GM19455 (cell line): ENCODE measurements around the gene PCDH9.

Experiments
- ATAC-seq: cut with Tn5 transposase; IDR thresholded peaks from one replicate; pipeline ENCODE4 v1.9.1; 2021; ENCODE audit not compliant: unreplicated experiment

The PCDH9 gene

DNA sequence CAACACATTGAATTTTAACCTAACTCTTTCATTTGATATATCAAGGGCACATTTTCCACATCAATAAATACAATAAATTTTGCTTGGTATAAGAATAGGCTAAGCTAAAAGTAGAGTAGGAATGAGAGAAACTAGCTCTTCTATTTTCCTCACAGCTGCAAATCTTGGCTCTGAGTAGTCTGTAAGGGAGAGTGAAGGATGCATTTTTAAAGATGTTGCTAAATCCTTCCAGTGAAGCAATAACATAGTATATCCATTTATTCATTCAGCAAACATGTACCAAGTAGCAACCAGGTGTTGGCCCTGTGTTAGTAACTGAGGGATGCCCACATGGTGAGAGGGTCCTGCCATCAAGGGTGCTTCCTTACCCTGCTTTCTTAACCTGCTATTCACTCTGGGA, 799.9 kb downstream of the PCDH9 start:
- no peak for ATAC-seq

DNA sequence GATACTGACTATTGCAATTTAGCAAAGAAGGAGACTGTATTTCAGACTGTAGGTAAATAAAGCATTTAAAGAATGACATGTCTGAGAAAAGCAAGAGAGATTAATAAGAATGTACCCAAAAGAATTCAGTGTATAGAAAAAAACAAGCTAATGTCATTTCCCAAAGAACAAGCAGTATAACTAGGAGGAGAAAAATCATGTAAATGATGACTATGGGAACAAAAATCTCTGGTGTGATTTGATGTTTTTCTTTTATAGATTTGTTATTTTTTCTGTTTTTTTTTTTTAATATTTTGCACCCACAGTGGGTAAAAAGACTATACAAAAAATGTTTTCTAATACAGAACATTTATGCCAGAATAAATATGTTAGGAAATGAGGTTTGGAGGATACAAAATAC, 801.0 kb downstream of the PCDH9 start:
- ATAC-seq, result no peak

DNA sequence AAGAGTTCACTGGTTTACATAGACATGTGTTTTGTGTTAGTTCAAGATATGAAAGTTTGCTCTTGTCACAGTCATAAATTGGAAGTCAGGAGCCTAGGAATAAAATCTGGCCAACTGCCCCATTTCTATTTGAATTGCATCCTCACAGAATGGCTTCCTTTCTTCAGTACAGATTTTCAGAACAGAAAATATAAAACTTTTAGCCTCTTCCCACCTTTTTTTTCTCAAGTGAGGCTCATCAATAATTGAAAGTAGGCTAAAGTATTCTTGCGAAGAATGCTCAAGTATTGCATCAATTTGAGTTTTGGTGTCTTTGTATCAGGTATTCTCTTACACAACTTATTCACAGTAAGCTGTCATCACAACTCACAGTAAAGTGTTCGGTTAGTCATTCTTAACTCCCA, 802.7 kb downstream of the PCDH9 start:
- no peak for ATAC-seq

DNA sequence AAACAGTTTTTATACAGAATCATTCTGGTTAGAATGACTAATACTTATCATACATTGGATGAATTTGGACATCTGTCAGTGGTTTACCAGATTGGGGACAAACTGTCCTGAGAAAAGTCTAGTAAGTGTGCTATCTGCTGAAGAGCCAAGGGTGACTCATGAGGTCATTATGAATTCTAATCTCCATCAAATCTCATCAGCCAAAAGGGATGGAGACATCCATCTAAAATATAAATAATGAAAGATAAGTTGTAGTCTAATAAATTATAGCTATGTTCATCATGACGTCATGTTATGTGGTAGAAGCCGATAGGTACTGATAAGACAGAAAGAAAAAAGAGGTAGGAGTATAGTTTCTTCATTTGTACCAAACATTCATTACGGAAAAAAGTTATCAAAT, 804.4 kb downstream of the PCDH9 start:
- no peak for ATAC-seq

DNA sequence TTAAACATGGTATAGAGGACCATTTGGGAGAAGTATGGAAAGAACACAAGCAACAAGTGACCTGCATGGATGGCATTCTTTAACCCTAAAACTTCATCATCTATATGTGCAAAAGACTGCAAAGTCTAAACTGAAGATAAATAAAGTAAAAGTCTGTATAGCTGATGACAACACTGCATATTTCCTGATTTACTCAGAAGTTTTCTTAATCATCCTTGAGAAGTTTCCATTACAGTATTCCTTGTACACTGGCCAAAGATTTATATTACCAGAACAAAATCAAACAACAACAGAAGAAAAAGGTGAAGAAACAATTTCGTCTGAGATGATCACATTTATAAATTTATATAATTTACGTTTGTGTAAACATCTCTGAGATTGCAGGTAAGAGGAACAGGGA, 805.7 kb downstream of the PCDH9 start:
- no peak for ATAC-seq

DNA sequence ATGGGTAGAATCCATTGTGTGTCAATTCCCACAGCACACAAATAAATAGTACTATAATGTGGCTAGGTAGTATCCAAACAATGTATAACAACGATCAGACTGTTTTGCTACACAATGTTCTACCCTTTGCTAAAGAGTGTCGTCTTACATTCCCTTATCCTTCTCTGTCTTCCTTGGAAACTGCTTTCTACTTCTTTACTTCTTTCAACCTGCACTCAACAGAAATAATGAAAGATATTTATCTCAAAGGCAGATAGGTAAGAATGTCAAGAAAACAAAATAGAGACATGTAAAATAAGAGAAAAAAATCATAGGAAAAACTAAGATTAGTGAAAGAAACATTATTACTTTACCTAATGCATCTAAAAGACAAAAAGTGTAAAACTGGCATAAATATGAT, 814.7 kb downstream of the PCDH9 start:
- ATAC-seq, result no peak

DNA sequence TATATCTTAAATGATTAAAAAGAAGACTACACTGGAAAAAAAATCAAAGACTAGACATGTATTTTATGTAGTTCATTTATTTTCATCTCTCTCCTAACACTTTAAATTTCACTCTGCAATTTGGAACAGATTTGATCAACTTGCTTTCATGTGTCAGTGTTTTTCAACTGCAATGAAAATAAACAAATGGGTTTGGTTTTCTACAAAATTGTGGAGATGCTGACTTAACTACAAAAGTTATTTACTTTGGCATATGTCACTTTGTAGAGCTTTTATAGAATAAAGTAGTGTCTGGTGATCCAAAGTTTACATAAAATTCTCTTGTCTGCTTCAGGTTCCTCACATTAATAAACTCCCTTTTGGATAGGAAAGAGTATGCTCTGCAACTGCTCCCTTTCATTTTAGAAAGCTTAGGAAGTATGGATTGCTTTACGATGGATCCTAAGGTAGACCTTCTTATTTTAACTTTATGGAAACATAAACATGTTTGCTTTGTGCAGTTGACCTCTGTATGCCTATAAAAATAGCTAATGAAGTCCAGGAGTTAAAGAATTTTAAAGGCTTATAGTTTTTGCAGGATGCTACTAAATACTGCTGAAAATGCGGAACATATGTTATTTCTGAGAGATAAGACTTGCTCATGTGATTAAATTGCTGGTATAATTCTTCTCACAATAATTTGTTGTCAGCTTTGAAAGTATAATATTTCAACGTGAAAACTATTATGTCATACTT, 815.9 kb downstream of the PCDH9 start:
- no peak for ATAC-seq

DNA sequence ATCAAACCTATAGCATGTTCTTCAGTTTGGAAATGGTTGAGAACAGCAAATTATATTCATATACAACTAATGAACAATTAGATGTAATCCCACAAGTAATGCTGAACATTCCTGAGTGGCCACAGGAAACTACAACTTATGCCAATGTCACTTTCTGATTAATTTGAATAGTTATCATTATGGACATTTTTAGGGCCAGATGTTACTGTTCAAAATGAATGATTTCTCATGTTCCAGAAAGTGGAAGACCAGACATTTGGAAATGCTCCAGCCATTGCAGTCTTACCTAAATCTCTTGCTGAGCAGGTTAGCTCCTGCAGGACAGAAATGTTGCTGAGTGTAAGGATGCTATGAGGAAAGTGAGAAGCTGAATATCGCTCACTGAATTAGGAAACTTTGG, 819.8 kb downstream of the PCDH9 start:
- no peak for ATAC-seq

DNA sequence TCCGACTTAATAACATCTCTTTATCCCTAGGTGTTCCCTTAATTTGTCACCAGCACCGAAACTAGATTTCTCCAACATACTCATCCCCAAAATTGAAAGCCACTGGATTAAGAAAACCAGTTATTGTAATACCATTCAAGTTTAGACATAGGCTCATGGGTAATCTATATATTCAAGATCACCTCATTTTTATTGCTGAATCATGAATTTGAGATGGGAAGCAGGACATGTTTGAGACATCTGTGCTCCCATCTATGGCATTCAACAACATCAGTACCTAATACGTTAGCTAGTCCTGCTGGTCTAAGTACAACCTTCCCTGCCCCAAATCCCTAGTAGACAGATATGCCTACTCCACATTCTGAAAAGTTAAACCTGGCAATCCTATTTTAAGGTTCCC, 820.6 kb downstream of the PCDH9 start:
- no peak for ATAC-seq

DNA sequence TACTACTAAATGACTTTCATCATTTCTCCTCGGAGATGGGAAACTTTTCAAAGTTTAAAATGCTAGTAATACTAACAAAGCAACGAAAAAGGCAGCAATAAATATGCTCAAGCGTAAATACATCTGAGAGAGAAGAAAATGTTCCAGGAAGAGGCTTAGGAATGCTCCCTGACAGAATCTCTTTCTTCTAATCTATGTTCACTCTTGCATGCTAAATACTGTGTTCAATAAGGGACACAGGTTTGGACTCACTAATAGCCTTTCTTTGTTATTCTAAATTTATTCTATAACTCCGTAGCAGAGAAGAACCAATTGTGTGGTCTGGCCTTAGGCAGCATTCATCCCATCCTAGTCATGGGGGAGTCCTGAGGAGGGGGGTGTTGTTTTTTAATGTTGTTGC, 823.0 kb downstream of the PCDH9 start:
- no peak for ATAC-seq

DNA sequence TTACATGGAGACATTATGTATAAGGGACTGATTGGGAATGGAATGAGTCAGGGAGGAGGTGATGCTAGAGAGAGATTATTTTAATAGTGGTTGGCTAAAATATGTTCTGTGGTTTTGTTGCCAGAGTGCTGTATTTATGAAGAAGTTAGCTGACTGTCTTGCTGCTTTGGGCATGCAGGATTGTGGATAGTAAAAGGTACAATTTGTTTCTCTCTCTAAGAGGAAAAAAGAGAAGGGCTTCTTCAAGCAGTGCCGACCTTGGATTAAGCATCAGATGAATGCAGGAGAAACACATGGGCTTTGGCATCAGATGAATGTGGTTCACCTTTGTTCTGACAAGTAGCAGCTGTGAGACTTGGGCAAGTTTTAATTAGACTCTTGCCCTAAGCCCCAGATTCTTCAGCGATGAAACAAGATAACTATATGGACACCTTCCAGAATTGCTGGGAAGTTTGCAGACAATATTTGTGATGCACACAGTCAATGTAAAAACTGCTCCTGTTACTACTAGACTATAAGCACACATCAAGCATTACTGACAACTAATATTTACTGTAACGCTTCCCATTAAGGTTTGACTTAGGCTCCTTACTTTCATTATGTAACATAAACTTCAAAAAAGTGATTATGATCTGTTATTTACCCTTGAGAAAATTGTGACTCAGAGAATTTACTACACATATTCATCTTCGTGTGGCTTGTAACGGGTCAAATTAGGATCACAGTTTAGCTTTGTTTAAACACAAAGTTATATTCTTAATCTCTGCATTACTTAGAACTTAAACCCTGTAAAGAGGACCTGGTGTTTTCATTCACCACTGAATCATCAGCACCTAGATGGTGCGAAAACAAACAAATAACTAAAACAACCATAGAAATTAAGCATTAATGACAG, 824.0 kb downstream of the PCDH9 start:
- ATAC-seq, result no peak

DNA sequence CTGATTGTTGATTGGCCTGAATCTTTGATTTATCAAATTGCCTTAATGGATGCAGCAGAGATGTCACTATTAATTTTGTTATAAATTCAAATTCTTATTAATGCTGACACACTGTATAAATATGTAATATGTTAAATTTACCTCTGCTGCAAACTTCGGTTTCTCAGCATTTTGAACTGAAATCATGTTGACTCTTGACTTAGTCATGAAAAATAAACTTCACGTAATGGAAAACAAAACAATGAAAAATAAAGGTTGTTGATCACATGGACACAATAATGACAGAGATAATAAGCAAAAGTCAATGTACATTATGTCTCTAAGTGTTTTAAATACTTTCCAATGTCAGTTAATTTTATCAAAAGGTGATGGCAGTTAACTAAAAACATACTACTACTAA, 827.6 kb downstream of the PCDH9 start:
- no peak for ATAC-seq

DNA sequence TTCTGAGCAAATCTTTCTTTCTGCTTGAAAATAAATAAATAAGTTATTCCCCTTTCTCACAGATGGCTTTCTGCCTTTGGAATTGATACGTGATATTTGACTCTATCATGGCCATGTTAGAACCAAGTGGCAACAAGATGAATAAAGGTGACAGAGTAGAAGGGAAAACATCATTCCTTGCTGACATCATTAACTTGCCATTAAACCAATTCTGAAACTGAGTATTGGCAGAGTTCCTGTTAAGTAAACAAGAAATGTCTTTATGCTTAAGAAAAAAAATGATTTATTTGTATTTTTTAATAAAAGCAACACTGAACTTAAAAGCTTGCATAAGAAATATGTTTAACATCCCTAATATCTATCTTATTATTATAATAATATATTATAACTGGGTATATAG, 828.1 kb downstream of the PCDH9 start:
- no peak for ATAC-seq

DNA sequence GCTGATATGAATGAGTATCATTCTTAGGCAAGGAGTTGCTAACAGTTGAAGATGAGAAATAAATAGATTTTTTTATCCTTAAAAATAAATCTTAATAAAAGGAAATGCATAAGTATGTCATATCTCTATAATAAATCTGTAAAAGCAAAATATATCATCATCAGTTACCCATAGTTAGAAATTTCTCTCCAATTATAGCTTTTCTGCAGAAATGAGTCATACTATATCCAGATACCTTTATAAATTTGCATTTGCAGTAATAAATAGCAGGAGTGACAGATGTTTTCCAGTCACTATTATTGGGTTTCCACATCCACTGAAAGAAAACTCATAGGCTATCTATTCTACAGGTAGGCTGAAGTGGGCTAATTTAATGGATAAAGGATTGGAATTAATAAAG, 829.8 kb downstream of the PCDH9 start:
- no peak for ATAC-seq

DNA sequence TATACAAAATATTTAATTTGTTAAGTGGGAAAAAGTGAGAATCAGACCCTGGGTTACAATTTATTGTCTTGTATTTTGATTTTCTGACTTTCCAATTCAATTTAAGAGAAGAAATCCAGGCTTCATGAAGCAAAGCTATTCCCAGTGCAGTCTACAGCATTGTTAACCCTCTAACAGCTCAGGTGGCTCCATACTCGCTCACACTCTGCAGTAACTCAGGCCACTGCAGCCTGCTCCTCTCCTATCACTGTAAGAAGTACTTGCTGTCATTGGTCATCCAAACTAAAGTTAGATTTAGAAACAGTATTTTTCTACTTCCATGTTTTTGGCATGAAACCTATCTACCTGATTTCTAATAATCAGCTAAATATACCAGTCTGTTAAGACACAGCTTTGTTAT, 830.3 kb downstream of the PCDH9 start:
- no peak for ATAC-seq

DNA sequence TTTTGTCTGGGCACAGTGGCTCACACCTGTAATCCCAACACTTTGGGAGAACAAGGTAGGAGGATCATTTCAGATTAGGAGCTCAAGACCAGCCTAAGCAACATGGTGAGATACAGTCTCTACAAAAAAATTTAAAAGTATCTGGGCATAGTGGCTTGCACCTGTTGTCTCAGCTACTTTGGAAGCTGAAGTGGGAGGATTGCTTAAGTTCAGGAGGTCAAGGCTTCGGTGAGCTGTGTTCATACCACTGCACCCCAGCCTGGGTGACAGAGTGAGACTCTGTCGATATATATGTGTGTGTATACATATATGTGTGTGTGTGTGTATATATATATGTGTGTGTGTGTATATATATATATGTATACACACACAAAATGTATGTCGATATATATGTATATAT, 833.0 kb downstream of the PCDH9 start:
- no peak for ATAC-seq

DNA sequence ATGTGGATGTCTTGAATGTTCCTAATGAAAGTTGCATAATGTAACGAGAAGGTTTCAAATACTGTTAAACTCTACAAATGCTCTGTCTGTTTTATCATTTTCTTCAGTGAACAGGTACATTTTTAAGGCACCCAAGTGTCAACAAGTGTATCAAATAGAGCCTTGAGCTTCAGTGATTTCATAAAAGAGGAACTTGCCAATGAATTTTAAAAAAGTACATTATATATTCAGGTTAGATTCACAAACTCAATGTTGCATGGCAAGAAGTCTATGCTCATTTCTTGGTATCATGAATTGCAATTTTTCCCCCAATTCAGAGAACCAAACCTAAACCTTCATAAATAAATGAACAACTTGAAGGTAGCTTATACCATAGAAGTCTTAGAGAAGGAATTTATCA, 838.8 kb downstream of the PCDH9 start:
- no peak for ATAC-seq

DNA sequence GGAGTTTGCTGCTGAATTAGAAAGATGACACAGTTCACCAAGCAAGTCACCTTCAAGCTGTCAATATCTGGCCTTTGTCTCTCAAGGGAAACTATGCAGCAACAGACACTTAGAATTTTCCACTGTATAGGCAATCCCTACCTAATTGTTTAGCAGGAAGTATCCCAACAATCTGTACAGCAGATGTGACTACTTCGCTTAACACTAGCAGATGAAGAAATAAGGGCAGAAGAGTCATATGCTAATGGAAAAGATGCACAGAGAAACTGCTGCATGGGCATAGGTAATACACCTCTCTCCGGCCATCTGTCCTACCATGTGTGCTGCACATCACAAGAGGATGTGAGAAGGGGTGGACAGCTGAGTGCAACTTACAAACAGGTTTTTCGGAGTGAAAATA, 851.2 kb downstream of the PCDH9 start:
- no peak for ATAC-seq

DNA sequence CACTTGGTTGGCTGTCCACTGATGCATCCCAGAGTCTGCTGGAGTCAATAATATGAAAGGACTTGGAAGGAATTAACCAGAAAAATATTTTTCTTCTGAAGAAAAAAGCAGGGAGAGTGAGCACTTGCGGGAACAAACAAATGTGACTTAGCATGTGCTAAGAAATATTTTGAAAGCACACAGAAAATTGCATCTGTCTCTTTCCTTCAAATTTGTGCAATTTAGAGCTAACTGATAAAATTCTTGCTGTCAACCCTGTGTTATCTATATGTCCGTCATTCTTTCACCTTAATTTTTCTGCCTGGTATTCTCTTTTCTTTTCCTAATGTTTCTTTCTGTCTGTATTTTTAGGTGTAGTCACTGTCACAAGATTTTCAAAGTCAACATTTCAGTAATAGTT, 852.6 kb downstream of the PCDH9 start:
- ATAC-seq, result no peak

DNA sequence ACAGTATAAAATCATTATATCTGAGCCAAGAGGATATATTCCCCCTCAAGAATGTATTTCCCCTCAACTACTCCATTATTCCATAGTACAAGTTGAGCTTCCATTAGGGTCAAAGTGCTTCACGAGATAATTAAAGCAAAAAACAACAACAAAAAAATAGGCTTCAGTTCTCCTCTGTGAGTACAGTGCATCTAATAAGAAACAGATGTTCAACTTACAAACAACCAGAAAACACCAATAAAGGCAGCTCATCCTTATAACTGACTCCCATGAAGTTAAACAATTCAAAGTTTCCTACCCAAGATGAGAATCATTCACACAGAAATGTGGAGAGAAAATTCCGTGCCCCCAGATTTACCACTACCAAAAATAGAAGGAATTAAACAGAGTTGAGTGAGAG, 854.4 kb downstream of the PCDH9 start:
- no peak for ATAC-seq

DNA sequence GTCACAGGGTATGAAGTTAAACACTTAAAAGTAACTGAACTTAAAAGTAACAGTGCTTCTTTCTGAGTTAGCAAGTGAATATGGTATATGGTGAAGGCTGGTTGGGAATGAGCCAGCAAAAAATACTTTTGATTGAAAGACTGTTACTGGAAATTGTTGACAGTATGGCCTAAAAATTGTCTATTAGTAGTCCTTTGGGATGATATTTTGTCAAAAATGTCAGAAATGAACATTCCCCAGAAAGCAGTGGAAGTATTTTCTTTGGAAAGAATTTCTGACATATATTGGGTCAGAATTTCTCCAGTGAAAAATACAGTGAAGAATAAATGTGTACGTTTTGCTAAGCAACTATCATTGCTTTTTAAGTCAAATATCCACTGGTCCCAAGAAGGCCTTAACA, 860.5 kb downstream of the PCDH9 start:
- no peak for ATAC-seq

DNA sequence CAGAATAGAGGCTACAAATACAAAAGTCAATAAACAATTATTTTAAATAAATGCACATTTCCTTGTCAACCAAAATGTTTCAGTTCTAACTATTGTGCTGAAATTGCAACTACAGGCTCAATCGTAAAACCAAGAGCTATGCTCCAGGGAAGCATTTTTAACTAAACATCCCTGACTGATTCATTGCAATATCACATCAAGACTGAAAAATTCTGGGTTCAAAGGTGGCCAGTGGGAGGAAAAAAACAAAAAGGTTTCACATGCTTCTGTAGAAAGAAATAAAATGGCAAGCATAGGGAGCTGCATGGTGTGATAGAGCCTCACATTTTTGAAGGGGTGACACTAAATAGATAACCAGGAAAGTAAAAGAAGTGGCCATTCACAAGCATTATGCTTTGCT, 862.8 kb downstream of the PCDH9 start:
- no peak for ATAC-seq

DNA sequence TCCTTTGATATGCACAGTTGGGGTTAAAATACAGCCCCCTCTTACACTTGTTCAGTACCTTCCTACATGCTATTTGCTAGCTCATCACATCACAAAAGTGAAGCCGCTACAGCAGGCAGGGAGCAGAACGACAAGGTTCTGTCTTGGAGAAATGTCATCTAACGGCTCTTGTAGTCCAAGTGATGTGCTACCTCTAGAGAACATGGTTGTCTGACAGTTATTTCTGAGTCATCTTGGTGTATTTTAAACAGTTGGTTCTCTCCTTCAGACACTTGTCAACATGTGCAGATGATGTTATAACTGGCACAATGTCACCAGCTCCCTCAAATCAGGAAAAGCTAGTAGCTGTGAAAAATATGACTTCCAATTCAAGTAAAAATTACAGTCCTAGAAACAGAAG, 865.0 kb downstream of the PCDH9 start:
- ATAC-seq, result no peak
